Keratinocyte (primary cell): ENCODE results near the gene CEP63.

ENCODE experiments used
- EZH2 ChIP-seq: IDR thresholded peaks from one replicate; pipeline ENCODE4 v1.6.1; 2012; ENCODE audit warnings: inconsistent platforms, mild to moderate bottlenecking, low read length, moderate library complexity
- TF ChIP-seq, protein P1 (sequence below), 3 experiments: IDR thresholded peaks in 1 of 3; conservative IDR thresholded peaks in 1 of 3; optimal IDR thresholded peaks in 1 of 3; 2 replicates in 2 of 3; 3 replicates in 1 of 3; pipeline versions ENCODE3 to v1.5.1; 2011; ENCODE audit warnings: low read length in 3 of 3, mild to moderate bottlenecking in 3 of 3, moderate library complexity in 2 of 3, control low read depth in 1 of 3, inconsistent platforms in 1 of 3; ENCODE audit not compliant: insufficient read depth in 2 of 3; ENCODE audit errors: extremely low read depth in 1 of 3

DNA sequence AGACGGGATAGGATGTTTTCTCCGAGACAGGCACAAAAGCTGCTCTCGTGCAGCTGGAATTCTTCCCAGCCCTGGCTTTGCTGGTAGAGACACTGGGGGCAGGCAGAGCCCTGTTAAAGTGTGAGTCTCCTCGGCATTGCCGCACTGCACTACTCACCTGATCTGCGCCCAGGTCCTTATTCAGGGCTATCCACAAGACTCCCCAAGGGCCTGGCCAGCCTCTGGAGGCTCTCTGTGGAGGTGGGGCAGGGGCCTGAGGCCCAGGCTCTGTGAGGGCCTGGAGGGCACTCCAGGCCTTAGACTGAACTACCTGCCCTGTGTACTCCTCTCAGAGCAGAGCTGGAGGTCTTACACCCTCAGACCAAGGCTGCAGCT lies 116.6 kb downstream of the CEP63 start:
- TF ChIP-seq, protein P1, sequence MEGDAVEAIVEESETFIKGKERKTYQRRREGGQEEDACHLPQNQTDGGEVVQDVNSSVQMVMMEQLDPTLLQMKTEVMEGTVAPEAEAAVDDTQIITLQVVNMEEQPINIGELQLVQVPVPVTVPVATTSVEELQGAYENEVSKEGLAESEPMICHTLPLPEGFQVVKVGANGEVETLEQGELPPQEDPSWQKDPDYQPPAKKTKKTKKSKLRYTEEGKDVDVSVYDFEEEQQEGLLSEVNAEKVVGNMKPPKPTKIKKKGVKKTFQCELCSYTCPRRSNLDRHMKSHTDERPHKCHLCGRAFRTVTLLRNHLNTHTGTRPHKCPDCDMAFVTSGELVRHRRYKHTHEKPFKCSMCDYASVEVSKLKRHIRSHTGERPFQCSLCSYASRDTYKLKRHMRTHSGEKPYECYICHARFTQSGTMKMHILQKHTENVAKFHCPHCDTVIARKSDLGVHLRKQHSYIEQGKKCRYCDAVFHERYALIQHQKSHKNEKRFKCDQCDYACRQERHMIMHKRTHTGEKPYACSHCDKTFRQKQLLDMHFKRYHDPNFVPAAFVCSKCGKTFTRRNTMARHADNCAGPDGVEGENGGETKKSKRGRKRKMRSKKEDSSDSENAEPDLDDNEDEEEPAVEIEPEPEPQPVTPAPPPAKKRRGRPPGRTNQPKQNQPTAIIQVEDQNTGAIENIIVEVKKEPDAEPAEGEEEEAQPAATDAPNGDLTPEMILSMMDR (optimal IDR thresholded peaks at IDR 0.05 in 1 of 3, IDR thresholded peaks at IDR 0.05 in 1 of 3, conservative IDR thresholded peaks at IDR 0.05 in 1 of 3; ENCODE audit: extremely low read depth in 1 of 3, insufficient read depth in 2 of 3, low read length in 3 of 3): no peak
- no peak for TF ChIP-seq EZH2
